NCI-H82 treated with DMSO at 0.1 percent for 48 hours (cell line): Measurements from ENCODE around the gene BRD1.
"Not testable (repeated sequence)": the region's sequence is repeated elsewhere in the genome, so short reads cannot be mapped to it uniquely, and the experiment has no call there.

Experiments
- DNase-seq: peaks from one replicate; lab custom pipeline; 2025; ENCODE audit not compliant: unreplicated experiment; lab: John Stamatoyannopoulos, UW

Gene BRD1

GRCh38 chr22:49853981-49854831 lies 26.5 kb upstream of the BRD1 start:
- no peak for DNase-seq

DNA sequence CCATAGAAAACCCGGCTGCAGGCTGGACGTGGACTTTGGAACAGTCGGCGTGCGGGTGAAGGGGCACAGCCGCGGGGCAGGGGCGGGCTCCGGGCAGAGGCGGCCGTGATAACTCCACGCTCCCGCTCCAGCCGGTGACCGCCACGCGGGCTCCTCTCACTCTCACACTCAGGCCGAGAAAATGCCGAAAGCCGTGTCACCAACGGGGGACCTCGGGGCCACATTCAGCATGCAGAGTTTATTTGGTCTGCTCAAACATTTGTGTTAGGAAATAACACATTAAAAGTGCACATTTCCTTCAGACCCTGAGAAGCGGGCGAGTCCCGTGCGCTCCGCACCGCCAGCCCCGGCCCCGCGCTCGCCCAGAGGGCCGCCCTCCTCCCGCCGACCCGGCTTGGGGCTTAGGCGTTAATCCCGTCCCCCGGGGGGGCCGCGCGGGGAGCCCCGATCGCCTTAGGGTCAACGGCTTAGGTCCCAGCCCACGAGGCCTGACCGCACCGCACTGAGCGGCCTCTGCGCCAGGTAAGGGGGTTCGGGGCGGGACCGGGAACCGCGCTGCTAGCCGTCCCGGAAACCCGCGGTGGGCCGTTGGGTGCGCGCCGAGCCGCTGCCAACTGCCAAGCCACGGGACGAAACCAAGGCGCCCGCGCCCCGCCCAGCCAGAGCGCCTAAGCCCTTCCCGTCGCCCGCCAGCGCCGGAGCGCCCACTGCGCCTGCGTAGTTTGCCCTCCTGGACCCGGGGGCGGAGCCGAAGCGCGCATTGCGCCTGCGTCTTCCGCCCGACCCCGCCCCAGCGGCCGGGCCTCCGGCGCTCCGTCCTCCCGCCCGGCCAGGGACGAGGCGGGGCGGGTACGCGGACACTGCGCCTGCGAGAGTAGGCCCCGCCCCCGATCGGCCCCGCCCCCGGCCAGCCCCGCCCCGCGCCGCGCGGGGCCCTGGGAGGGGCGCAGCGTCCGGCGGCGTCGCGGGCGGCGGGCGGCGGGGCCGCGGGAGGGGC lies 25.5 kb upstream of the BRD1 start, which contains the start of gene ZBED4:
Gene ZBED4 (plus strand): TSS at position 947 of the 997 bp plus-strand sequence. CDS start 29,819 bp downstream, outside the sequence.
- peak; percentile 76 for DNase-seq

DNA sequence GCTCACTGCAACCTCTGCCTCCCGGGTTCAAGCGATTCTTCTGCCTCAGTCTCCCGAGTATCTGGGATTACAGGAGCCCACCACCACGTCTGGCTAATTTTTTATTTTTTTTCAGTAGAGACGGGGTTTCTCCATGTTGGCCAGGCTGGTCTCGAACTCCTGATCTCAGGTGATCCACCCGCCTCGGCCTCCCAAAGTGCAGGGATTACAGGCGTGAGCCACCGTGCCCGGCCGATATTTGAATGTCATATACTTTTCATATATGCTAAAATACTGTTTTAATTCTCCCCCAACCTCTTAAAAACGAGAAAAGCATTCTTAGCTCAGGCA lies 24.9 kb upstream of the BRD1 start:
- DNase-seq = not testable (repeated sequence)

- no peak for DNase-seq
Observed at GRCh38 chr22:49850959-49851802, 23.5 kb upstream of the BRD1 start.

GRCh38 chr22:49850021-49850911 lies 22.6 kb upstream of the BRD1 start:
- DNase-seq = no peak

- no peak for DNase-seq
Observed at GRCh38 chr22:49849161-49850020, 21.7 kb upstream of the BRD1 start.

GRCh38 chr22:49848690-49849160 lies 21.1 kb upstream of the BRD1 start:
- DNase-seq = no peak

DNA sequence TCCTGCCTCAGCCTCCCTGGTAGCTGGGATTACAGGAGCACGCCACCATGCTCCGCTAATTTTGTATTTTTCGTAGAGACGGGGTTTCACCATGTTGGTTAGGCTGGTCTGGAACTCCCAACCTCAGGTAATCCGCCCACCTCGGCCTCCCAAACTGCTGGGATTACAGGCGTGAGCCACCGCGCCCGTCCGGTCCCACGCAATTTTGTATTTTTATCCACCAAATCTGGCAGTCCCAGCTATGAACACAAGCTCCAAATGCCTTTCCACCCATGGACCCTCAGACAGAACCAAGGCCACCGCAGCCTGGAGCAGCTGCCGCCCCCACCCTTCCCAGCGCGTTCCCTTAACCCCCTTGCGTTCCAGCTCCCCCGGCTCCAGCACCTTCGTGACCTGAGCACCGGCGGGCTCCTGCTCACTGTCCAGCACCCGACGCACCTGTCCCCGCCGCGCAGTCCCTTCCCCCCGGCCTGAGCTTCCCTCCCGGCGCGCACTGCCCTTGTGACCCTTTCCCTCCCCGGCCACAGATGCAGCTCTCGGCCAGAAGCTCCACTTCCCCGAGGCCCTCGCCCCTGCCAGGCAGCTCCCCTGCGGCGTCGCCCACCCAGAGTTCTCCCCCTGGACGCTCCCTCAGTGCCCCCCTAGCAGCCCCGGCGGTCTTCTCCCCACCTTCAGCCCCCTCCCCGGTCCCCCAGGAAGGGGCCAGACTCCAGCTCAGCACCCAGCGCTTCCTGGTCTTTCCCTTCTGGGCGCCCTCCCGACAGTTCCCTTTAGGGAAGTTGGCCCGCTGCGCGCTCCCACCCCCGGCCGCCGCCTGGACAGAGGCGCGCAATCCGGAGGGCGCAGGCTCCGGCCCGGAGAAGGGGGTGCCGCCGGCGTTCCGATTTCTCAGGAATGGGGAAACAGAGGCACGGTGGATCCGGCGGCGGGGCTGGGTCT lies 20.3 kb upstream of the BRD1 start:
- no peak for DNase-seq

GRCh38 chr22:49845666-49846459 lies 18.2 kb upstream of the BRD1 start:
- DNase-seq = no peak

- DNase-seq = no peak
Observed at GRCh38 chr22:49845241-49845640, 17.6 kb upstream of the BRD1 start.

- no peak for DNase-seq
Observed at GRCh38 chr22:49838771-49839717, 11.4 kb upstream of the BRD1 start.

DNA sequence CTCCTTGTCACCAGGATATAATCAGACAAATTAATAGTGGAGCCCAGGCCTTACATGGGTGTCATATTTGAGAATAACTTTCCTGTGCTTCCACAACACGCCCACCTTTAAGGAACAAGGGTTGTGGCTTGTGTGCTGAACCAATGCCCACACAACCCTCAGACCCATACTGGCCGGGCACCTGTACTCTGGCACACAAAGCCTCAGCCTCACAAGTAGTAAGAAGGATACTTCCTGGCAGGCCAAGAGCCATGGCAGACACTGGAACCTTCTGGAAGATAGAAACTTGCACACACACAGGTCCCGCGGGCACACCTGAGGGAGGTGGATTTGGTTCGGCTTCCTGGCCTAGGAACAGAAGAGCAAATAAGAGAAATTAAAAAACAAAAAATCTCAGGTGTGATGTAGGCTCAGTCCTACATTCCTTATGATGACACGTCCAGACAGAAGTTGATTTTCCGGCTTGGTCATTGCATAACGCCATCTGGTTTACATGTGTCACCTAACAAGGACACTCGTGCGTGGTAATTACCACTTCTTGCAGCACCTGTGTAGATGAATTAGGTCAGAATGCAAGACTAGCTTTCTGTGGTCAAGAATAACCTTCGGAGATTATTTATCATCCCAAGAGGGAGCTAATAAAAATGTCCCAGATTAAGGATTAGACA lies 5.8 kb upstream of the BRD1 start:
- DNase-seq = no peak

DNA sequence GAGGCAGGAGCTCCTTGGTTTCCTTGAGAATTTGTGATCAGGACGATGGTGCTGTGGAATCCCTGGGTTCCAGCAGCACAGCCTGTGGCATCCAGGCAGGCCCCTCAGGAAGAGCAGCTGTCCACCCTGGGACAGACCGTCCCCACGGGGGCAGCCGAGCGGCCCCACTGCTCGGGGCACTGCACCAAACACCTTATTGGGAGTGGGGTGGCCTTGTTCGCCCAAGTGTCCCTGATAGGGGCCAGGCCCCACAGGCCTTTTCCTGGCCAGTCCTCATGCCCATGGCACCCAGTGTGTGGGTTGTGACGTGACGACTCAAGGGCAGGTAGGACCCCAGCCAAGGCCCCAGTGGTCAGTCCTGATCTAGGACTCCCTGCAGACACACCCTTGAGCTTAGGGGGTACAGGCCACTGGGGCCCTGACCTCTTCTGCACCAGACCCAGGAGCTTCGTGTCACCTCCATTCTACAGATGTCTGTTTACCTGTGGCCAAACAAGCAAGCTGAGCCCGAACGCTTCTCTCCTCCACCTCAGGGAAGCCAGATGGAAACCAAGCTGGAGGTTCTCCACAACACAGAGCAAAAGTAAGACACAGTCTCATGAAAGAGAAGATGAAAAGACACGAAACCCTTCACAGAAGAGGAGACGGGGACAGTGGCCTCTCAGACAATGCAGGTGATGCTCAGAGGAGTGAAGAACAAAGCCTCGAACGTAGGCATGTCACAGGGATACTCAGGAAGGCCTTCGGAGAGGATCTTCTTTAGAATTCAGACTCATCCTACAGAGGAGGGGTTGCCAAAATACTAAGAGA lies 1.6 kb upstream of the BRD1 start:
- no peak for DNase-seq

DNA sequence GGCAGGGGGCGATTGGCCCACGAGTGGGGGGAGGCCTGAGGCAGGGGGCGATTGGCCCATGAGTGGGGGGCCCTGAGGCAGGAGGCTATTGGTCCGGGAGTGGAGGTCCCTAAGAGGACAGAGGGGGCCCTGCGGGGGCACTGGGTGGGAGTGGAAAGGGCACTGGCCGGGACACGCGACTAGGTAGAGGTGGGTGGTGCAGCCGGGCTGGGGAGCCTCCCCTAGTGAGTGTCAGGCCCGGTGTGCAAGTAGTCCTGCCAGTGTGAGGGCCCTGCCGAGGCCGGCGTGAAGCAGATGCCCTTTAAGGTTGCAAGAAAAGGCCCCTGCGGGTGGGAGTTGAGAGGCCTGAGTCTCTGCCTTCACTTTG lies 909 bp upstream of the BRD1 start:
- no peak for DNase-seq
